Peyer's patch (tissue), 4 donors: Measurements from ENCODE around the gene EIF3D.

Experiments
- CTCF ChIP-seq, 6 experiments: fragments of 450-650 bp in 4 of 6; fragments of 200-600 bp in 2 of 6; sonication (generic) in 1 of 6; IDR thresholded peaks; one replicate each; pipeline ENCODE4 v1.5.1; 2017 to 2019; ENCODE audit warnings: antibody characterized with exemption in 6 of 6, mild to moderate bottlenecking in 3 of 6, moderate library complexity in 1 of 6
- POLR2A ChIP-seq, 2 donors: fragments of 450-650 bp; IDR thresholded peaks; one replicate each; pipeline ENCODE4 v1.5.1; 2017; ENCODE audit warnings: antibody characterized with exemption in 2 of 2, mild to moderate bottlenecking in 2 of 2, moderate library complexity in 2 of 2

- TF ChIP-seq CTCF (IDR thresholded peaks at IDR 0.05): no peak
- TF ChIP-seq POLR2A (IDR thresholded peaks at IDR 0.05): no peak
Measured at GRCh38 chr22:36478966-36479365, 50.0 kb downstream of the EIF3D start.
